Neural progenitor cell (in vitro differentiated cells): ENCODE data around the gene DHRS9. TPM values are rescaled to one million over a fixed set of nuclear protein-coding genes. Genes with fewer than 3 reads are reported as not detected.

Experiments used
- DNase-seq: peaks from one replicate; pipeline ENCODE4 v3.0.0-alpha.2; 2016; ENCODE audit warnings: low spot score
- H2AFZ ChIP-seq: fragments of 200-600 bp; sonication (generic); replicated peaks from 2 replicates; pipeline ENCODE4 v1.6.1; 2016; ENCODE audit warnings: antibody characterized with exemption
- H3F3A ChIP-seq: fragments of 200-600 bp; sonication (generic); 2 replicates; pipeline ENCODE4 v1.6.1; 2016; ENCODE audit warnings: antibody characterized with exemption, low read depth
- H3K27ac ChIP-seq: fragments of 200-600 bp; sonication (generic); 2 replicates; pipeline ENCODE4 v1.5.1; 2016; ENCODE audit warnings: mild to moderate bottlenecking
- H3K27me3 ChIP-seq: fragments of 200-600 bp; sonication (generic); 2 replicates; pipeline ENCODE4 v1.6.1; 2016; ENCODE audit warnings: mild to moderate bottlenecking, moderate library complexity
- H3K36me3 ChIP-seq: fragments of 200-600 bp; sonication (generic); 2 replicates; pipeline ENCODE4 v1.5.1; 2016
- H3K4me1 ChIP-seq: fragments of 200-600 bp; sonication (generic); 2 replicates; pipeline ENCODE4 v1.6.1; 2016; ENCODE audit warnings: mixed run types
- H3K4me2 ChIP-seq: fragments of 200-600 bp; sonication (generic); 2 replicates; pipeline ENCODE4 v1.6.1; 2016
- H3K4me3 ChIP-seq: fragments of 200-600 bp; sonication (generic); 2 replicates; pipeline ENCODE4 v1.5.1; 2016
- H3K79me2 ChIP-seq: fragments of 200-600 bp; sonication (generic); 2 replicates; pipeline ENCODE4 v1.6.1; 2016; ENCODE audit warnings: low read depth
- H3K9ac ChIP-seq: fragments of 200-600 bp; sonication (generic); 2 replicates; pipeline ENCODE4 v1.6.1; 2016
- H3K9me3 ChIP-seq: fragments of 200-600 bp; sonication (generic); 2 replicates; pipeline ENCODE4 v1.5.1; 2016; ENCODE audit warnings: low read depth
- H4K20me1 ChIP-seq: fragments of 200-600 bp; sonication (generic); 2 replicates; pipeline ENCODE4 v1.6.1; 2016; ENCODE audit warnings: low read depth
- H3K27ac Mint-ChIP-seq: 3 replicates; pipeline ENCODE4 v1.8.0; 2021; ENCODE audit warnings: mixed read lengths
- H3K27me3 Mint-ChIP-seq: 2 replicates; pipeline ENCODE4 v1.8.0; 2022; ENCODE audit warnings: low read depth, mild to moderate bottlenecking, inconsistent platforms, moderate library complexity, mixed read lengths; ENCODE audit not compliant: insufficient read depth
- H3K36me3 Mint-ChIP-seq: 3 replicates; pipeline ENCODE4 v1.8.0; 2021; ENCODE audit warnings: mixed read lengths
- H3K4me1 Mint-ChIP-seq: 3 replicates; pipeline ENCODE4 v1.8.0; 2021; ENCODE audit warnings: mixed read lengths
- H3K4me3 Mint-ChIP-seq: 3 replicates; pipeline ENCODE4 v1.8.0; 2021; ENCODE audit warnings: mild to moderate bottlenecking, moderate library complexity, mixed read lengths
- H3K9me3 Mint-ChIP-seq: 3 replicates; pipeline ENCODE4 v1.8.0; 2020; ENCODE audit warnings: mixed read lengths
- CTCF ChIP-seq: fragments of 200-600 bp; sonication (generic); IDR thresholded peaks from 2 replicates; pipeline ENCODE4 v1.5.1; 2017; ENCODE audit warnings: antibody characterized with exemption, mild to moderate bottlenecking
- EZH2 ChIP-seq: fragments of 200-600 bp; sonication (generic); IDR thresholded peaks from 2 replicates; pipeline ENCODE4 v1.6.1; 2017; ENCODE audit warnings: antibody characterized with exemption, mild to moderate bottlenecking, moderate library complexity
- EZH2phosphoT487 ChIP-seq: fragments of 200-600 bp; sonication (generic); IDR thresholded peaks from 2 replicates; pipeline ENCODE4 v1.6.1; 2017; ENCODE audit warnings: antibody characterized with exemption
- total RNA-seq: library from RNA; depleted of rRNA; stranded (reverse); fragments of >200 nt; gene quantifications from 2 replicates; pipeline ENCODE4 v1.2.3, GENCODE V29; 2015; ENCODE audit warnings: low replicate concordance

DHRS9 gene
- total RNA-seq, 1 donor from 2014 or later: not detected

GRCh38 chr2:169073211-169073962 is 4.0 kb downstream of the DHRS9 start:
- Histone ChIP-seq H4K20me1 (no peaks in the 10 kb centered on the region), H3K79me2 (no peaks in the 10 kb centered on the region), H3K27ac (no peak overlapping the region), H2AFZ (no peak overlapping the region), H3F3A (no peaks in the 10 kb centered on the region), H3K4me2 (no peak overlapping the region), H3K4me1 (no peaks in the 10 kb centered on the region), H3K27me3 (no peaks in the 10 kb centered on the region), H3K9me3 (no peaks in the 10 kb centered on the region), H3K4me3 (no peak overlapping the region), H3K9ac (no peak overlapping the region), H3K36me3 (no peaks in the 10 kb centered on the region)
- Mint-ChIP-seq H3K4me1 (no peaks in the 10 kb centered on the region), H3K27ac (no peak overlapping the region), H3K27me3 (no peaks in the 10 kb centered on the region), H3K9me3 (no peaks in the 10 kb centered on the region), H3K4me3 (no peak overlapping the region), H3K36me3 (no peaks in the 10 kb centered on the region)
- TF ChIP-seq EZH2: no peak
- DNase-seq: no peak

DNA sequence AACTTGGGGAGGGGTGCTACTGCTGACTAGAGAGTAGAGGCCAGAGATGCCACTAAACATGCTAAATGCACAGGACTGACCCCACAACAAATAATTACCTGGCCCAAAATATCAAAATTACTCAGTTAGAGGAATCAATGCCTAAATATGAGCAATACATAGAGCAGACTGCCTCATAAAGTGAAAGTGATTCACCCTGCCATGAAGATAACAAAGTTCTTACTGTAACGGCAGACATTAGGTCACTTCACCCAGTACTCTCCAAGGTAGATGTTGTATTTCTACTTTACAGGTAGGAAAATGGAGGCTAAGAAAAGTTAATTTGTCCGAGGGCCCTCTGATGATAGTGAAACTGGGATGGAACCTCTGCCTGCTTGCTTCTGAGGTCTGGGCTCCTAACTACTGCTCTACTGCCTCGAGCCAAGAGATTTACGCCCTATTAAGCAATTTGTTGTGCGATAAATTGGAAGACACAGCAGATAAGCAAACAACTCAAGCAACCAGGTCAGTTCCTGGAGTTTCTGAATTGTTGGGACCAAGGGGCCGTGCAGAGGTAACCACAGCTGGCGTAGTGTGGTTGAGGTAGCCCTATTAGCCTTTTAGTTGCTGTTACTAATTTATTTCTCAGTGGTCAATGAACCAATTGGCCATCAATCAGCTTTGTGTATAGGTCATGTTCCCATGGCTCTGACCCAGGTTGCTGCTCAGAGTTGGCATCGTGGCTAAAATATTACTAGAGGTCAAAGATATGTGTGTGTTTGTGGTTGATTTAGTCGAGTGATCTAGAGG is 4.8 kb downstream of the DHRS9 start:
- TF ChIP-seq EZH2phosphoT487: no peak
- no peak for TF ChIP-seq CTCF
- TF ChIP-seq EZH2: no peak
- Mint-ChIP-seq H3K36me3 (no peaks in the 10 kb centered on the region), H3K4me1 (no peaks in the 10 kb centered on the region), H3K27ac (no peak overlapping the region), H3K9me3 (no peaks in the 10 kb centered on the region), H3K27me3 (no peaks in the 10 kb centered on the region), H3K4me3 (no peak overlapping the region)
- Histone ChIP-seq H3K4me2 (no peak overlapping the region), H3K9me3 (no peaks in the 10 kb centered on the region), H3K9ac (no peak overlapping the region), H3K27me3 (no peaks in the 10 kb centered on the region), H3K4me1 (no peaks in the 10 kb centered on the region), H3K79me2 (no peaks in the 10 kb centered on the region), H3K4me3 (no peak overlapping the region), H3F3A (no peaks in the 10 kb centered on the region), H2AFZ (no peak overlapping the region), H4K20me1 (no peaks in the 10 kb centered on the region), H3K27ac (no peak overlapping the region), H3K36me3 (no peaks in the 10 kb centered on the region)
- no peak for DNase-seq

DNA sequence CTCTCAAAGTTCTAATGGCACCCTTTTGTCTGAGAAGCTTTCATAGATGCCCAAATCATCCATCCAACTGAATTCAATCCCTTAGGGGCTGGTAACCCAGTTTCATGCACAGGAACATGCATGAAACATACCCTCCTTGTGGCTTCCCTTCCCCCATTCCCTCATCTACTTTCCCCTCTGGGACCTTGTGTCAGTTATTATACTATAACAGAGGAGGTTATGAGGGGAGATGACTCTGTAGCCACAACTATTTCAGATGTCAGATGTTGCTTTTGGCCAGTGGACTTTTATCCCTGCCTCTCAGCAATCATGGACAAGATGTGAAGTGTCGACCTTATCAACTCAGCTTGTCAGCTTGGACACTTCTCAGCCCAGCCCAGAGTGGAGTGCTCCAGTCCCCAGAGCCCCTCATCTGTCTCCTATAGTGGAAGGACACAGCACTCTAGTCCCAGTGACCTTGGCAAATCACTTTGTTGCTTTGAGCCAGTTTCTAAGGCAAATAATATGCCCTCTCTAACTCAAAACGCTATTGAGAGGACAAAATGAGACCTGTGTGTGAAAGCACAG is 8.4 kb downstream of the DHRS9 start:
- Histone ChIP-seq H2AFZ (no peak overlapping the region), H3K9me3 (no peaks in the 10 kb centered on the region)
- no peak overlapping the region for H3K4me3 Mint-ChIP-seq

More for the DNA sequence above, 8.4 kb downstream of the DHRS9 start:
- no peak overlapping the region for H3K9ac ChIP-seq
- Mint-ChIP-seq H3K36me3 (no peaks in the 10 kb centered on the region), H3K27me3 (no peaks in the 10 kb centered on the region), H3K27ac (no peak overlapping the region), H3K9me3 (no peaks in the 10 kb centered on the region), H3K4me1 (no peaks in the 10 kb centered on the region)
- no peak overlapping the region for H3K27ac ChIP-seq
- no peaks in the 10 kb centered on the region for H3F3A ChIP-seq
- no peaks in the 10 kb centered on the region for H3K27me3 ChIP-seq
- no peaks in the 10 kb centered on the region for H3K36me3 ChIP-seq
- no peak overlapping the region for H3K4me2 ChIP-seq
- no peaks in the 10 kb centered on the region for H3K4me1 ChIP-seq
- H3K4me3 ChIP-seq: no peak overlapping the region
- TF ChIP-seq EZH2: no peak
- TF ChIP-seq CTCF: no peak
- no peak for TF ChIP-seq EZH2phosphoT487
- no peak for DNase-seq
- H3K79me2 ChIP-seq: no peaks in the 10 kb centered on the region
- H4K20me1 ChIP-seq: no peaks in the 10 kb centered on the region
